ENCODE data around the gene TSPAN7.

TSPAN7 gene

GRCh38 chrX:38519651-38520050, 41.7 kb upstream of the TSPAN7 start:
- TF ChIP-seq CTCF (IDR thresholded peaks at IDR 0.05; ENCODE audit: insufficient read depth, low read length, poor library complexity, severe bottlenecking) = no peak
- H3K4me3 ChIP-seq (replicated peaks; ENCODE audit: low read depth, low read length) = no peak overlapping the region
- no peaks in the 10 kb centered on the region for H3K36me3 ChIP-seq (ENCODE audit: control insufficient read depth, insufficient read depth, low read length)
- H3K27me3 ChIP-seq (replicated peaks; ENCODE audit: control insufficient read depth, insufficient read depth, low read length) = no peaks in the 10 kb centered on the region
- no peak for DNase-seq (ENCODE audit: extremely low read depth, insufficient read length)

- H3K4me3 ChIP-seq (replicated peaks; ENCODE audit: low read depth, low read length) = no peak overlapping the region
- H3K36me3 ChIP-seq (ENCODE audit: control insufficient read depth, insufficient read depth, low read length) = no peaks in the 10 kb centered on the region
- DNase-seq (ENCODE audit: extremely low read depth, insufficient read length) = no peak
- TF ChIP-seq CTCF (IDR thresholded peaks at IDR 0.05; ENCODE audit: insufficient read depth, low read length, poor library complexity, severe bottlenecking) = no peak
- H3K27me3 ChIP-seq (replicated peaks; ENCODE audit: control insufficient read depth, insufficient read depth, low read length) = no peaks in the 10 kb centered on the region; the same call in 1 of the 2 replicates
These were observed 23.2 kb upstream of the TSPAN7 start for GRCh38 chrX:38538134-38538533.

GRCh38 chrX:38539748-38540147, 21.6 kb upstream of the TSPAN7 start:
- no peaks in the 10 kb centered on the region for H3K36me3 ChIP-seq (ENCODE audit: control insufficient read depth, insufficient read depth, low read length)
- H3K27me3 ChIP-seq (replicated peaks; ENCODE audit: control insufficient read depth, insufficient read depth, low read length) = no peaks in the 10 kb centered on the region; the same call in 1 of the 2 replicates
- TF ChIP-seq CTCF (IDR thresholded peaks at IDR 0.05; ENCODE audit: insufficient read depth, low read length, poor library complexity, severe bottlenecking) = no peak
- no peak for DNase-seq (ENCODE audit: extremely low read depth, insufficient read length)
- no peak overlapping the region for H3K4me3 ChIP-seq (replicated peaks; ENCODE audit: low read depth, low read length)

GRCh38 chrX:38548508-38548907, 12.8 kb upstream of the TSPAN7 start:
- H3K36me3 ChIP-seq (ENCODE audit: control insufficient read depth, insufficient read depth, low read length) = no peaks in the 10 kb centered on the region
- TF ChIP-seq CTCF (IDR thresholded peaks at IDR 0.05; ENCODE audit: insufficient read depth, low read length, poor library complexity, severe bottlenecking) = no peak
- no peak overlapping the region for H3K4me3 ChIP-seq (replicated peaks; ENCODE audit: low read depth, low read length)
- DNase-seq (ENCODE audit: extremely low read depth, insufficient read length) = no peak
- H3K27me3 ChIP-seq (replicated peaks; ENCODE audit: control insufficient read depth, insufficient read depth, low read length) = no peaks in the 10 kb centered on the region

GRCh38 chrX:38552721-38553120, 8.6 kb upstream of the TSPAN7 start:
- Histone ChIP-seq H3K27me3 (replicated peaks; ENCODE audit: control insufficient read depth, insufficient read depth, low read length) (no peaks in the 10 kb centered on the region), H3K36me3 (ENCODE audit: control insufficient read depth, insufficient read depth, low read length) (no peaks in the 10 kb centered on the region), H3K4me3 (replicated peaks; ENCODE audit: low read depth, low read length) (no peak overlapping the region)
- no peak for TF ChIP-seq CTCF (IDR thresholded peaks at IDR 0.05; ENCODE audit: insufficient read depth, low read length, poor library complexity, severe bottlenecking)
- DNase-seq (ENCODE audit: extremely low read depth, insufficient read length) = no peak

GRCh38 chrX:38558686-38559085, 2.7 kb upstream of the TSPAN7 start:
- Histone ChIP-seq H3K27me3 (replicated peaks; ENCODE audit: control insufficient read depth, insufficient read depth, low read length) (no peaks in the 10 kb centered on the region), H3K4me3 (replicated peaks; ENCODE audit: low read depth, low read length) (no peak overlapping the region), H3K36me3 (ENCODE audit: control insufficient read depth, insufficient read depth, low read length) (no peaks in the 10 kb centered on the region)
- no peak for TF ChIP-seq CTCF (IDR thresholded peaks at IDR 0.05; ENCODE audit: insufficient read depth, low read length, poor library complexity, severe bottlenecking)
- no peak for DNase-seq (ENCODE audit: extremely low read depth, insufficient read length)

Data from GM06990 (cell line).